RPMI7951 (cell line): ENCODE measurements around the gene MYO3B. TPM values are rescaled to one million over a fixed set of nuclear protein-coding genes. Genes with fewer than 3 reads are reported as not detected.
A peak's percentile ranks its signal among the peaks of the same experiment; 100 is the strongest.
"Not testable (repeated sequence)": the region's sequence is repeated elsewhere in the genome, so short reads cannot be mapped to it uniquely, and the experiment has no call there.

ENCODE experiments used
- DNase-seq: peaks from one replicate; pipeline ENCODE4 v3.0.0-alpha.2; 2012; ENCODE audit warnings: low read depth
- total RNA-seq: library from RNA; depleted of rRNA; stranded (reverse); fragments of >200 nt; shearing (Covaris generic); gene quantifications from 2 replicates; pipeline ENCODE4 v1.2.3, GENCODE V29; 2014

The MYO3B gene
- total RNA-seq, 1 experiment from 2014 or later = 0.12 TPM

- no peak for DNase-seq
Observed at GRCh38 chr2:170420961-170421687, 243.2 kb downstream of the MYO3B start.

- DNase-seq = no peak
Observed at GRCh38 chr2:170423919-170424318, 246.0 kb downstream of the MYO3B start.

GRCh38 chr2:170425281-170425751 is 247.4 kb downstream of the MYO3B start:
- DNase-seq = peak; percentile 42

- DNase-seq = no peak
Observed at GRCh38 chr2:170428868-170429267, 250.9 kb downstream of the MYO3B start.

- no peak for DNase-seq
Observed at GRCh38 chr2:170432823-170433222, 254.9 kb downstream of the MYO3B start.

GRCh38 chr2:170433448-170433847 is 255.5 kb downstream of the MYO3B start:
- DNase-seq = no peak

- DNase-seq = not testable (repeated sequence)
Observed at GRCh38 chr2:170434396-170434795, 256.4 kb downstream of the MYO3B start.

GRCh38 chr2:170434900-170435621 is 257.1 kb downstream of the MYO3B start:
- no peak for DNase-seq

- DNase-seq = no peak
Observed at GRCh38 chr2:170436077-170436943, 258.4 kb downstream of the MYO3B start.

- DNase-seq = no peak
Observed at GRCh38 chr2:170446078-170446477, 268.1 kb downstream of the MYO3B start.

GRCh38 chr2:170449034-170449433 is 271.1 kb downstream of the MYO3B start:
- DNase-seq = no peak

- DNase-seq = no peak
Observed at GRCh38 chr2:170454471-170455372, 276.8 kb downstream of the MYO3B start.

GRCh38 chr2:170455617-170456426 is 277.9 kb downstream of the MYO3B start:
- DNase-seq = no peak

GRCh38 chr2:170456914-170457313 is 279.0 kb downstream of the MYO3B start:
- no peak for DNase-seq

GRCh38 chr2:170457742-170458141 is 279.8 kb downstream of the MYO3B start:
- no peak for DNase-seq

GRCh38 chr2:170461889-170462288 is 283.9 kb downstream of the MYO3B start:
- no peak for DNase-seq

GRCh38 chr2:170462433-170463205 is 284.7 kb downstream of the MYO3B start:
- no peak for DNase-seq

GRCh38 chr2:170463206-170463537 is 285.2 kb downstream of the MYO3B start:
- no peak for DNase-seq

- DNase-seq = no peak
Observed at GRCh38 chr2:170464268-170464667, 286.3 kb downstream of the MYO3B start.

- peak; percentile 5 for DNase-seq
Observed at GRCh38 chr2:170465241-170465640, 287.3 kb downstream of the MYO3B start.
